Upper lobe of right lung (tissue), 1 donor: Measurements from ENCODE around the gene IL20. TPM values are rescaled to one million over a fixed set of nuclear protein-coding genes. Genes with fewer than 3 reads are reported as not detected.

ENCODE experiments used
- ATAC-seq: fragments of 200-7000 bp; cut with Tn5 transposase; one replicate; pipeline ENCODE4 v1.9.1; 2020; ENCODE audit warnings: mild to moderate bottlenecking, moderate library complexity
- DNase-seq: peaks from one replicate; pipeline ENCODE4 v3.0.0-alpha.2; 2020
- H3K27ac ChIP-seq: fragments of 200-600 bp; one replicate; pipeline ENCODE4 v1.8.0; 2022
- H3K27me3 ChIP-seq: fragments of 200-600 bp; one replicate; pipeline ENCODE4 v1.8.0; 2022; ENCODE audit warnings: mild to moderate bottlenecking
- H3K36me3 ChIP-seq: fragments of 200-600 bp; one replicate; pipeline ENCODE4 v1.8.0; 2022
- H3K4me1 ChIP-seq: fragments of 200-600 bp; one replicate; pipeline ENCODE4 v1.8.0; 2022
- H3K4me3 ChIP-seq: fragments of 200-600 bp; one replicate; pipeline ENCODE4 v1.8.0; 2022; ENCODE audit warnings: mild to moderate bottlenecking
- H3K9me3 ChIP-seq: fragments of 200-600 bp; one replicate; pipeline ENCODE4 v1.8.0; 2022
- CTCF ChIP-seq: fragments of 200-600 bp; IDR thresholded peaks from one replicate; pipeline ENCODE4 v1.8.0; 2022; ENCODE audit warnings: antibody characterized with exemption
- intact Hi-C: fragments of 100-400 bp; cut with DNase I; formaldehyde crosslinking; loops from one replicate; pipeline ENCODE4 v1.11.0; 2022
- total RNA-seq: library from RNA; stranded (reverse); fragmentation: NEBNext Ultra II Directional; extraction: Animal tissue kit (Norgen Biotek cat#: 25700); gene quantifications from one replicate; pipeline ENCODE4 v1.2.1, GENCODE V29; 2021
- donor health status: DM: no; HTN: yes; CAD: no; lungs with severe emphysema.

Gene IL20
- total RNA-seq, 1 donor from 2014 or later: not detected

GRCh38 chr1:206859082-206859521 lies 6.3 kb upstream of the IL20 start:
- Histone ChIP-seq H3K9me3 (no peaks in the 10 kb centered on the region), H3K4me1 (no peaks in the 10 kb centered on the region), H3K27ac (no peak overlapping the region), H3K4me3 (no peak overlapping the region), H3K27me3 (no peaks in the 10 kb centered on the region), H3K36me3 (no peaks in the 10 kb centered on the region)
- intact Hi-C loops: no loop called here
- TF ChIP-seq CTCF: no peak
- DNase-seq (no peak), ATAC-seq (peak; percentile 66)

DNA sequence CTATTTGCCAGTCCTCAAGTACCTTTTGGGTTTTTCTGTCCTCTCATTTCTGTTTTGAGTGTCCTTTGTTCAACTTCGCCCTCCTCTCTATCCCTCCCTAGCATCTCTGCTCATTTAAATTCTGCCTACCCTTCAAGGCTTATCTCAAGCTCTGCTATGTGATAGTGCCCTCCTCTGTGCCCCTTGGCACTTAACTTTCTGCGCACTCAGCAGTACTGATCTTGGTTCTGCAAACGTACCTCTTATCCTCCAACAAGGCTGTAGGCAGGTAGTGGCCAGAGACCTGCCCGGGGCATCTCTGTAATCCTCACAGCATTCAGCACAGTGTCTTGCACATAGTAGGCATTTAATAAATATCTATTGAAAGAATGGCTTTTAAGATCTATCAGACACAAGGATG lies 5.3 kb upstream of the IL20 start:
- Histone ChIP-seq H3K4me3 (no peak overlapping the region), H3K27me3 (no peaks in the 10 kb centered on the region), H3K36me3 (no peaks in the 10 kb centered on the region), H3K27ac (no peak overlapping the region), H3K9me3 (no peaks in the 10 kb centered on the region), H3K4me1 (peaks cover 4% of the 10 kb centered on the region)
- intact Hi-C loops: no loop called here
- TF ChIP-seq CTCF: no peak
- no peak for ATAC-seq
- no peak for DNase-seq

DNA sequence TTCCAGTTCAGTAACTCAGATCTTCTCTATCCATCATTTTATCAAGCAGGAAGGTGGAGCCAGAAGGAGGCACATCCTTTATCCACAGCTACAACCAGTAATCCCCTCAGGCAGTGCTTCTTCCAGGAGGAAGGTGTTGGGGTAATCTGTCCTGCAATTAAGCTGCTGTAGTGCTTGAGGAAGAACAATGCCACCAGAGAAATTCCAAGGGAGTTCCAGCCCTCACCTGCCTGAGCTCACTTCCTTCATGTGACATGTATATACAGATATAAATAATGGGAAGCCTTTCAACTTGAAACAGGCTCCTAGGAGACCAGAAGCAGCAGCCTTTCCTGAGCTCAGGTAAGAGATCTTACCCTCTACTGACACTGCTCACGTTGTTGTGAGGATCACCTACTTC lies 2.2 kb upstream of the IL20 start:
- no peak overlapping the region for H3K4me3 ChIP-seq
- no peak for ATAC-seq
- no peak for TF ChIP-seq CTCF
- intact Hi-C loops: no loop called here
- no peaks in the 10 kb centered on the region for H3K9me3 ChIP-seq
- H3K36me3 ChIP-seq: no peaks in the 10 kb centered on the region
- DNase-seq: no peak
- no peaks in the 10 kb centered on the region for H3K27me3 ChIP-seq
- no peak overlapping the region for H3K27ac ChIP-seq
- H3K4me1 ChIP-seq: peaks cover 8% of the 10 kb centered on the region

- no peak for TF ChIP-seq CTCF
- no peaks in the 10 kb centered on the region for H3K27me3 ChIP-seq
- DNase-seq (no peak), ATAC-seq (no peak)
- H3K4me1 ChIP-seq: peaks cover 8% of the 10 kb centered on the region
- no peaks in the 10 kb centered on the region for H3K9me3 ChIP-seq
- no peak overlapping the region for H3K27ac ChIP-seq
- H3K36me3 ChIP-seq: no peaks in the 10 kb centered on the region
- no peak overlapping the region for H3K4me3 ChIP-seq
- intact Hi-C loops: no loop called here
Measured at GRCh38 chr1:206866062-206866461, 639 bp downstream of the IL20 start.

DNA sequence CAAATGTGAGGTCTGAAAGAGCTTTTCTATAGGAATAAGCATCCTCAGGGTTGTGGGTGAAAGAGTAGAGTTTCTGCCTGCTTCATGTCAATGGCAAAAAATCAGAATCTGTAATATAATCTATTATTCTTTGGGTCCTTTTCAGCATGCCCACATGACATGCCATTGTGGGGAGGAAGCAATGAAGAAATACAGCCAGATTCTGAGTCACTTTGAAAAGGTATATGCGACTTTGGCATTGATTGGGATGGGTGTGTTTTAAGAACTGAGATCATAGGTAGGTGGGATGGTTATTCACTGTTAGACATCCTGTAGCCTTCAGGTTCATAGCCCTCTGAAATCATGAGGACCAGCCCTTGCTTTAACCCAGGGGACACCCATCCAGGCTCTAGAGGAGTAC lies 1.8 kb downstream of the IL20 start:
- H3K36me3 ChIP-seq: no peaks in the 10 kb centered on the region
- peaks cover 8% of the 10 kb centered on the region for H3K4me1 ChIP-seq
- intact Hi-C loops: no loop called here
- no peak overlapping the region for H3K27ac ChIP-seq
- no peaks in the 10 kb centered on the region for H3K27me3 ChIP-seq
- no peak for ATAC-seq
- no peak for TF ChIP-seq CTCF
- DNase-seq: no peak
- H3K4me3 ChIP-seq: no peak overlapping the region
- no peaks in the 10 kb centered on the region for H3K9me3 ChIP-seq

- Histone ChIP-seq H3K27ac (no peak overlapping the region), H3K9me3 (no peaks in the 10 kb centered on the region), H3K4me1 (peaks cover 8% of the 10 kb centered on the region), H3K27me3 (no peaks in the 10 kb centered on the region), H3K36me3 (no peaks in the 10 kb centered on the region), H3K4me3 (no peak overlapping the region)
- DNase-seq: no peak
- intact Hi-C loops: no loop called here
- no peak for TF ChIP-seq CTCF
- ATAC-seq: no peak
Measured at GRCh38 chr1:206867716-206868115, 2.3 kb downstream of the IL20 start.
